Mammary epithelial cell (primary cell): Measurements from ENCODE around the gene SDHA.

ENCODE experiments used
- CTCF ChIP-seq, 2 donors: IDR thresholded peaks in 1 of 2; conservative IDR thresholded peaks in 1 of 2; 2 replicates each; pipeline ENCODE4 v1.5.1; 2011 to 2012; ENCODE audit warnings: inconsistent platforms in 2 of 2, low read length in 2 of 2, mild to moderate bottlenecking in 2 of 2, control low read depth in 1 of 2, low read depth in 1 of 2; ENCODE audit not compliant: insufficient read depth in 1 of 2; ENCODE audit errors: extremely low read depth in 1 of 2
- EZH2 ChIP-seq: IDR thresholded peaks from 2 replicates; pipeline ENCODE4 v1.6.1; 2012; ENCODE audit warnings: low read length, inconsistent platforms, borderline replicate concordance

- TF ChIP-seq CTCF (conservative IDR thresholded peaks at IDR 0.05 in 1 of 2, IDR thresholded peaks at IDR 0.05 in 1 of 2; ENCODE audit: extremely low read depth in 1 of 2, insufficient read depth in 1 of 2, low read depth in 1 of 2, low read length in 2 of 2): no peak
- TF ChIP-seq EZH2: no peak
These were observed 24.0 kb upstream of the SDHA start for GRCh38 chr5:194102-194501.
